Right lobe of liver (tissue), 4 donors: ENCODE measurements around the gene CCDC74B.
"Not testable (repeated sequence)": the region's sequence is repeated elsewhere in the genome, so short reads cannot be mapped to it uniquely, and the experiment has no call there.

Source experiments
- POLR2A ChIP-seq: fragments of 450-650 bp; IDR thresholded peaks from one replicate; pipeline ENCODE4 v1.6.1; 2017; ENCODE audit warnings: antibody characterized with exemption, mild to moderate bottlenecking
- TF ChIP-seq, protein P1 (sequence below), 4 donors: fragments of 200-600 bp in 3 of 4; fragments of 450-650 bp in 1 of 4; IDR thresholded peaks; one replicate each; pipeline versions ENCODE4 v1.5.1 to v1.8.0; 2016 to 2022; ENCODE audit warnings: antibody characterized with exemption in 4 of 4, mild to moderate bottlenecking in 2 of 4
- donor health status: DM: no; HTN: no; CAD: no.
- donor health status: DM: no; HTN: no; CAD: no.
- donor health status: DM: no; HTN: yes; CAD: no.

DNA sequence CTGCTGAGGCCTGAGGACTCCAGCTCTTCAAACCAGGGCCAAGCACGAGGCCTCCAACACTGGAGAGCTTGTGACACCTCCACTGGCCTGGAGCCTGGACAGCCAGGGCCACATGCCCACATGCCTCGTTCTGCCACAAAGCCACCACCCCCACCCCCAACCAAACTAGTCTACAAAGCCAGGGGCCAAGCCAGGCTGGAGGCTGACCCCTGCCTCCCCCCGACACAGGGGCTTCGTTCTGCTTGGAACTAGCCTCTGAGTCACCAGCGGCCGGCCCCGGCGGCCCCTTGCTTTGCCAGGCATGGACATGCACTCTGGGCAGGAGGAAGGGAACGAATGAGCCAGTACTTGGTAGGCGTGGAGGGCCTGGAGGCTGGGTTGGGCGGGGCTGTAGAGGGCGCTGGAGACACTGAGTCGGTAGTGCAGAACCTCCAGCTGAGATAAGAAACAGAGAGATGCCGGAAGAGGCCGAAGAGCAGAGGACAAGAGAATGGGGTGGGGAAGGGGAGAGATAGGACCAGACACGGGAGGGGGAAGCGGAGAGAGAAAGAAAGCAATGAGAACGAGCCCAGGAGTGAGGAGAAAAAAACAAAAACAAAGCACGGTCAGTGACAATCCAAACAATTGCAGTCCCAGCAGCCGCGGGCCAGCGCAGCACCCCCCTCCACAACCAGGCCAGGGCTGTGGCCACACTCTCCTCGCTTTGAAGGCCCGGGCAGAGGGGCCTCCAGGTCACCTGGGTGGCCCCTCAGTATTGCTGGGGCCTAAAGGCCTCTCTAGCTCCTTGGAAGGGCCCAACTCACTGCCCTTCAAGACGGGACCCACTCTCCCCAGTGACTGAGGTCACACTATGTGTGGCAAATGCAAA, 16.2 kb upstream of the CCDC74B start:
- not testable (repeated sequence) for TF ChIP-seq POLR2A
- TF ChIP-seq, protein P1, sequence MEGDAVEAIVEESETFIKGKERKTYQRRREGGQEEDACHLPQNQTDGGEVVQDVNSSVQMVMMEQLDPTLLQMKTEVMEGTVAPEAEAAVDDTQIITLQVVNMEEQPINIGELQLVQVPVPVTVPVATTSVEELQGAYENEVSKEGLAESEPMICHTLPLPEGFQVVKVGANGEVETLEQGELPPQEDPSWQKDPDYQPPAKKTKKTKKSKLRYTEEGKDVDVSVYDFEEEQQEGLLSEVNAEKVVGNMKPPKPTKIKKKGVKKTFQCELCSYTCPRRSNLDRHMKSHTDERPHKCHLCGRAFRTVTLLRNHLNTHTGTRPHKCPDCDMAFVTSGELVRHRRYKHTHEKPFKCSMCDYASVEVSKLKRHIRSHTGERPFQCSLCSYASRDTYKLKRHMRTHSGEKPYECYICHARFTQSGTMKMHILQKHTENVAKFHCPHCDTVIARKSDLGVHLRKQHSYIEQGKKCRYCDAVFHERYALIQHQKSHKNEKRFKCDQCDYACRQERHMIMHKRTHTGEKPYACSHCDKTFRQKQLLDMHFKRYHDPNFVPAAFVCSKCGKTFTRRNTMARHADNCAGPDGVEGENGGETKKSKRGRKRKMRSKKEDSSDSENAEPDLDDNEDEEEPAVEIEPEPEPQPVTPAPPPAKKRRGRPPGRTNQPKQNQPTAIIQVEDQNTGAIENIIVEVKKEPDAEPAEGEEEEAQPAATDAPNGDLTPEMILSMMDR (IDR thresholded peaks at IDR 0.05), result not testable (repeated sequence)
